Measurements from ENCODE around the gene C11orf86. TPM values are rescaled to one million over a fixed set of nuclear protein-coding genes. Genes with fewer than 3 reads are reported as not detected.

Gene C11orf86
- total and polyA plus RNA-seq, 2 of the 8 experiments (the other 6 are each of a cell fraction or from before 2014, with no cell fraction given) = 0.91 to 0.97 TPM

DNA sequence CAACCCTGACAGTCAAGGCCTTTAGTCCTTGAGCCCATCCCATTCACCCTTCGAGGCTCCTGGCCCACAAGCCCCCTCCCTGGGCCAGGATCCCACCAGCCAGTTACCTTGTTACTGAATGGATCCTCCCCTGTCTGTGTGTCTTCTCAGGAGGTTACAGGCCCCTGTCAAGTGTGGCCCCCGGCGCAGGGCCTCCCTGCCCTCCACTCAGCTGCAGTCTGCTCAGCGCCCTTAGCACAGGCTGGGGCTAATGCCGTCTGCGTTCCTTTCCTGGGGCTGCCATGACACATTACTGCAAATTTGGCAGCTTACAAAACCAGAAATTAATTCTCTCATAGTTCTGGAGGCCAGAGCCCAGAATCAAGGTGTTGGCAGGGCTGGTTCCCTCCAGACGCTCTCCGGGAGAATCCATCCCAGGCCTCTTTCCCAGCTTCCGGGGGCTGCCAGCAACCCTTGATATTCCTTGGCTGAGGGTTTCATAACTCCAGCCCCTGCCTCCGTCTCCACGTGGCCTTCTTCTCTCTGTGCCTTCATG is 38.5 kb downstream of the C11orf86 start:
- Histone ChIP-seq H2AK5ac (ENCODE audit: low read depth, low read length) (no peak overlapping the region), H2BK12ac (ENCODE audit: low read depth, low read length) (no peak overlapping the region), H3K23ac (ENCODE audit: insufficient read length) (no peak overlapping the region), H3K9me3 (ENCODE audit: insufficient read depth in 2 of 2, low read depth in 1 of 2, low read length in 1 of 2) (no peaks in the 10 kb centered on the region), H2BK120ac (replicated peaks; ENCODE audit: low read depth, low read length) (no peak overlapping the region), H2BK20ac (ENCODE audit: low read length) (no peak overlapping the region), H3K14ac (ENCODE audit: insufficient read length) (no peak overlapping the region), H2BK15ac (ENCODE audit: low read length) (no peak overlapping the region), H2AFZ (ENCODE audit: low read length) (no peak overlapping the region), H3K4me3 (ENCODE audit: extremely low read depth in 1 of 4, insufficient read depth in 2 of 4, low read depth in 3 of 4, low read length in 4 of 4) (no peak overlapping the region), H3K4me1 (replicated peaks in 1 of 4; ENCODE audit: control insufficient read depth in 3 of 4, insufficient read depth in 4 of 4, low read length in 3 of 4) (peaks cover 0 to 7% (median 3%) of the 10 kb centered on the region in 4 experiments; a peak in 4 of 7 replicates), H3K4me2 (ENCODE audit: insufficient read depth in 1 of 2, low read depth in 2 of 2, low read length in 2 of 2) (no peak overlapping the region), H2BK5ac (ENCODE audit: low read depth, low read length) (no peak overlapping the region), H3K27ac (ENCODE audit: low read depth, low read length) (no peak overlapping the region), H3K79me1 (ENCODE audit: low read depth, low read length) (no peaks in the 10 kb centered on the region), H3K23me2 (ENCODE audit: low read depth, low read length) (no peaks in the 10 kb centered on the region), H3K27me3 (replicated peaks in 1 of 4; ENCODE audit: control insufficient read depth in 3 of 4, extremely low read depth in 1 of 4, insufficient read depth in 3 of 4, low read length in 3 of 4) (no peaks in the 10 kb centered on the region), H4K91ac (replicated peaks; ENCODE audit: insufficient read length, low read length) (no peak overlapping the region), H3K36me3 (ENCODE audit: control insufficient read depth in 2 of 4, insufficient read depth in 4 of 4, low read length in 3 of 4) (no peaks in the 10 kb centered on the region), H3K18ac (ENCODE audit: extremely low read depth, low read length) (no peak overlapping the region), H3K4ac (replicated peaks; ENCODE audit: insufficient read length, low read depth, low read length) (no peak overlapping the region), H3K56ac (replicated peaks; ENCODE audit: insufficient read length, low read depth, low read length) (no peak overlapping the region), H4K5ac (ENCODE audit: insufficient read length, low read depth, low read length) (no peak overlapping the region), H3K79me2 (ENCODE audit: control insufficient read depth in 1 of 2, insufficient read depth in 2 of 2, low read length in 2 of 2) (no peaks in the 10 kb centered on the region), H4K8ac (ENCODE audit: extremely low read depth, insufficient read depth, low read length) (no peak overlapping the region), H3K9ac (replicated peaks in 1 of 4; ENCODE audit: extremely low read depth in 1 of 4, low read depth in 3 of 4, low read length in 3 of 4) (no peak overlapping the region), H4K20me1 (replicated peaks in 1 of 2; ENCODE audit: control insufficient read depth in 1 of 2, insufficient read depth in 2 of 2, low read length in 2 of 2) (no peaks in the 10 kb centered on the region)
- FAIRE-seq (no peak), DNase-seq (ENCODE audit: low read depth in 1 of 2, low spot score in 2 of 2) (no peak)
- 94% methylated on average over 11 of the region's 11 CpGs; no CpG with 5 or more reads in 1 of the 2 experiments for WGBS, 2 experiments (ENCODE audit: extremely low coverage in 1 of 2, insufficient coverage in 1 of 2, insufficient read length in 1 of 2, insufficient replicate concordance in 2 of 2, low coverage in 1 of 2, low lambda C conversion rate in 2 of 2, missing lambda C conversion rate in 1 of 2)
- ChIA-PET CTCF (ENCODE audit: partially characterized antibody) (interaction anchor here (1.5 kb wide), 1 partner anchor 13 kb away, joined by 5 read pairs; no protein-coding TSS in a partner anchor), POLR2A (ENCODE audit: partially characterized antibody) (no interaction called here)
- TF ChIP-seq RFX5 (IDR thresholded peaks at IDR 0.05; ENCODE audit: borderline replicate concordance, low read depth, low read length) = no peak
- no peak for TF ChIP-seq NANOG (IDR thresholded peaks at IDR 0.05; ENCODE audit: insufficient read depth, low read depth, low read length, poor library complexity, severe bottlenecking)
- TF ChIP-seq MAX (IDR thresholded peaks at IDR 0.05) = no peak
- TF ChIP-seq SIRT6 (IDR thresholded peaks at IDR 0.05; ENCODE audit: low read length) = no peak
- no peak for TF ChIP-seq EGR1 (IDR thresholded peaks at IDR 0.05; ENCODE audit: borderline replicate concordance, low read depth, low read length)
- no peak for TF ChIP-seq KDM4A (IDR thresholded peaks at IDR 0.05; ENCODE audit: low read depth, low read length, severe bottlenecking)
- no peak for TF ChIP-seq YY1 (IDR thresholded peaks at IDR 0.05; ENCODE audit: low read depth, low read length)
- no peak for TF ChIP-seq BACH1 (IDR thresholded peaks at IDR 0.05; ENCODE audit: low read length)
- TF ChIP-seq EP300 (IDR thresholded peaks at IDR 0.05; ENCODE audit: borderline replicate concordance in 1 of 2, low read depth in 2 of 2, low read length in 2 of 2) = no peak
- TF ChIP-seq JUN (IDR thresholded peaks at IDR 0.05; ENCODE audit: low read depth, low read length) = no peak
- no peak for TF ChIP-seq KDM1A (IDR thresholded peaks at IDR 0.05; ENCODE audit: borderline replicate concordance, low read length)
- no peak for TF ChIP-seq CHD2 (IDR thresholded peaks at IDR 0.05; ENCODE audit: low read length)
- no peak for TF ChIP-seq TAF1 (IDR thresholded peaks at IDR 0.05; ENCODE audit: low read depth, low read length)
